ENCODE data around the gene AKR1C8.
A peak's percentile ranks its signal among the peaks of the same experiment; 100 is the strongest.
"Not testable (repeated sequence)": the region's sequence is repeated elsewhere in the genome, so short reads cannot be mapped to it uniquely, and the experiment has no call there.

AKR1C8 gene

DNA sequence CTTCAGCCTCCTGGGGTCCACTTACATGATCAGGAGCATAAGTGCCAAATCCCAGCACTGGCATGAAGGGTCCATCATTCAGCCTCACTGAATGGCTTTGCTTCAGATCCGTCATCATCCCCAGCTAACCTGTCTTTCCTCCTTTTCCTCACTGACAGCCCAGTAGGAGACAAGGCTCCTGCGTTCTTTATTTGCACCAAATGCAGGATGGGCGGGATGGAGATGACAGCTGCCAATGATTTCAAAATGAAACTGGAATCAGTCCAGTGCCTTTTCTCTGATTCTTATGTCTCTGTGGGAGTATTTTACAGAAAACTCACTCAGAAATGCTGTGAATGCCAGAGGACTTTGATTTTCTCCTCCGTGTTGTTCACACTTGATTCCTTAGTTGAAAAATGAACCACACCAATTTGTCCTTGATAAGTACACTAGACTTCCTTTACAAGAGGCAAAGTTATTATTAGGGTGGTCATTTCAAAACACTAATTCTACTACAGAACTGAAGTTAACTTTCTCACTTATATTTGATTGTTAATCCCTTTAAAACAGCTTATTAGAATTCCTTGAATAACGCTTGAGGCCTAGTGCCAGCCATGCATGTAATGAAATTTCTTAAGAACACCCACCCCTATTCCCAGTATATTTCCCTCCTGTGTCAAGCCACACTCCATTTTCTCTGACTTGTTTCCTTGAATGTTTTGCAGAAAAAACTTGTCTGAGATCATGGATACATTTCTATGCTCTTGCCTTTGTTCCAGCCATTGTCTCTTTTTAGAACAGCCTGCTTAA is at the start of gene AKR1C8:
Gene AKR1C8 (minus strand): TSS at position 164 of the 789 bp plus-strand sequence. CDS start 46 bp downstream, at position 118.
- no peak within 1 kb of the TSS for H3K27ac Mint-ChIP-seq
- no peaks in the 10 kb centered on the region for H3K36me3 Mint-ChIP-seq (ENCODE audit: low read depth)
- H3K4me3 Mint-ChIP-seq = no peak within 1 kb of the TSS
- no peaks in the 10 kb centered on the region for H3K4me1 Mint-ChIP-seq (ENCODE audit: low read depth)
- H3K27me3 Mint-ChIP-seq = no peaks in the 10 kb centered on the region
- H3K9me3 Mint-ChIP-seq = peaks cover 4% of the 10 kb centered on the region
- intact Hi-C loops (cut with micrococcal nuclease) = no loop called here

DNA sequence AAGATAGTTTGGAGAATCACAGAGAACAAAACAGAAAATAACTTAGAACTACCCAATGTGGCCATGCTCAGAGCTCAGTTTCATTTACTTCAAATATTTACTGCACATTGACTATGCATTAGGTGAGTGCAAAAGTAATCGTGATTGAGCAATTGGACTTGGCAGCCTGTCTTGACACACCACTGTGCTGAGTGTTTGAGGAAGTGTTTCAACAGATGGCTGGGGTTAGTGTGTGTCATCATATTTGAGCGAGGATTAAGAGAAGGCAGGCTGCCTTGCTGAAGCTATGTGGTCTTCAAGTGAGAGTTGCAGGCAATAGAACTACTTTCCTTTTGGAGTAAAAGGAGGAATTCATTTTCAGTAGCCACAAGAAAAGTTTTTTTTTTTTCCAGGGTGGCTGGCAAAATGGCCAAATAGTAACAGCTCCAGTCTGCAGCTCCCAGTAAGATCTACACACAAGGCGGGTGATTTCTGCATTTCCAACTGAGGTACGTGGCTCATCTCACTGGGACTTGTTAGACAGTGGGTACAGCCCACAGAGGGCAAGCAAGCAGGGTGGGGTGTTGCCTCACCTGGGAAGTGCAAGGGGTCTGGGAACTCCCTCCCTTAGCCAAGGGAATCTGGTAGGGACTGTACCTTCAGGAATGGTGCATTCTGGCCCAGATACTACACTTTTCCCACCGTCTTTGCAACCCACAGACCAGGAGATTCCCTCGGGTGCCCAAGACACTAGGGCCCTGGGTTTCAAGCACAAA is 49.3 kb upstream of the AKR1C8 start:
- peaks cover 7% of the 10 kb centered on the region for H3K36me3 Mint-ChIP-seq (ENCODE audit: low read depth)
- H3K4me3 Mint-ChIP-seq = peak overlapping the region; percentile 4
- H3K27me3 Mint-ChIP-seq = no peaks in the 10 kb centered on the region
- peaks cover 18% of the 10 kb centered on the region for H3K9me3 Mint-ChIP-seq
- H3K4me1 Mint-ChIP-seq (ENCODE audit: low read depth) = peaks cover 18% of the 10 kb centered on the region
- intact Hi-C loops (cut with micrococcal nuclease) = no loop called here
- H3K27ac Mint-ChIP-seq = peak overlapping the region; percentile 39

DNA sequence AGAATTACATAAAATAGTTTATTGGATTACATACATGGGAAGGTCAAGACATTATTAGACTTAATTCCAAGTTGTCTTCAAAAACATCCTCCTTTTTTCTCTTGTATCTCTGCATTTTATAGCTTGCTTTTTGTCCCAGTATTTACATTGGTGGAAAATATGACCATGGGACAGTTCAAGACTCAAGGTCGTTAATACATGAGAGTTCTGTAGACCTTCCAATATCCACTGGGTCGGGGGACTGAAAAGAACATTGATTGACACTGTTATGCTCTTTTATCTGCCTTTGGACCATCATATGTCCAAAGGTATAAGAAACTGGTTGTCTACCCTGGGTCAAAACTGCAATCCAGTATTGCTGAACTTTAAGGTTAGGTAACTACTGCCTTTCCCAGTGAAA is 48.4 kb upstream of the AKR1C8 start:
- intact Hi-C loops (cut with micrococcal nuclease) = no loop called here
- H3K4me1 Mint-ChIP-seq (ENCODE audit: low read depth) = peaks cover 18% of the 10 kb centered on the region
- H3K9me3 Mint-ChIP-seq = peaks cover 18% of the 10 kb centered on the region
- no peaks in the 10 kb centered on the region for H3K27me3 Mint-ChIP-seq
- H3K36me3 Mint-ChIP-seq (ENCODE audit: low read depth) = peaks cover 7% of the 10 kb centered on the region
- H3K27ac Mint-ChIP-seq = no peak overlapping the region
- no peak overlapping the region for H3K4me3 Mint-ChIP-seq

DNA sequence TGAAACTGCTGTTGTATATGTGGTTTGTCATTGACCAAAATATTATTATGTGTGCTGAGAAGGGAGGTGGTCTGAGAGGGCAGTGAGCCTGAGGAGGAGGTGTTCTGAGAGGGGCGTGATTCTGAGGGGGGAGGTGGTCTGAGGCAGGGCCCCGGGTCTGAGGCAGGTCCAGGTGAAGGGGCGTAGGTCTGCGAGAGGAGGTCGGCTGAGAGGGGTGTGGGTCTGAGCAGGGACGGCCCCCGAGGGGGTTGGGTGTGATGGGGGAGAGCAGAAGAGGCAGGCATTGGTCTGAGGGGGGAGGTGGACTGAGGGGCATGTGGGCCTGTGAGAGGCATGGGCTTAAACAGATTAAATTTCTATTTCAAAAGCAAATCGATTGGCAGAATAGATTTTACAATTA is 44.1 kb upstream of the AKR1C8 start:
- H3K27me3 Mint-ChIP-seq = no peaks in the 10 kb centered on the region
- no peak overlapping the region for H3K27ac Mint-ChIP-seq
- H3K9me3 Mint-ChIP-seq = peaks cover 11% of the 10 kb centered on the region
- peaks cover 2% of the 10 kb centered on the region for H3K4me1 Mint-ChIP-seq (ENCODE audit: low read depth)
- no peaks in the 10 kb centered on the region for H3K36me3 Mint-ChIP-seq (ENCODE audit: low read depth)
- intact Hi-C loops (cut with micrococcal nuclease) = no loop called here
- H3K4me3 Mint-ChIP-seq = no peak overlapping the region

DNA sequence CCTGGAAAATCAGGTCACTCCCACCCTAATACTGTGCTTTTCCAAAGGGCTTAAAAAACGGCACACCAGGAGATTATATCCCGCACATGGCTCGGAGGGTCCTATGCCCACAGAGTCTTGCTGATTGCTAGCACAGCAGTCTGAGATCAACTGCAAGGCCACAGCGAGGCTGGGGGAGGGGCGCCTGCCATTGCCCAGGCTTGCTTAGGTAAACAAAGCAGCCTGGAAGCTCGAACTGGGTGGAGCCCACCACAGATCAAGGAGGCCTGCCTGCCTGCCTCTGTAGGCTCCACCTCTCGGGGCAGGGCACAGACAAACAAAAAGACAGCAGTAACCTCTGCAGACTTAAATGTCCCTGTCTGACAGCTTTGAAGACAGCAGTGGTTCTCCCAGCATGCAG is 38.0 kb upstream of the AKR1C8 start:
- H3K4me1 Mint-ChIP-seq (ENCODE audit: low read depth); intact Hi-C loops (cut with micrococcal nuclease); H3K27ac Mint-ChIP-seq; H3K36me3 Mint-ChIP-seq (ENCODE audit: low read depth); H3K27me3 Mint-ChIP-seq; H3K4me3 Mint-ChIP-seq: not testable (repeated sequence)
- peaks cover 25% of the 10 kb centered on the region for H3K9me3 Mint-ChIP-seq

DNA sequence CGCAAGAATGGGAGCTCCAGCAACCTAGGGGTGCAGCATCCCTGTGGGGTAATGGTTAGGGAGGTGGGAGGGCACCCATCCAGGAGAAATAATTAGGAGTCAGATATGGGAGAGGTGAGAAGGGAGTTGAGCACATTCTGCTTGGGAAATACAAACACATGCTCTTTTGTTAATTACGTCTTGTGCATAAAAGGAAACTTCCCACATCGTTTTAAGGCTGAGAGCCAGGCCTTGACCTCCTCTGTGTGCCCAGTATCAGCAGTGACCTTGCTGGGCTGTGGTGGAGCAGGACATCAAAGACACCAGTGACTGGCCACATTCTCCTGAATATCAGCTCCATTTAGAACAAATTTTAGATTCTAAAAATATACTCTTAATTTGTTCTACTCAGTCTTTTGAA is 34.3 kb upstream of the AKR1C8 start:
- no peaks in the 10 kb centered on the region for H3K36me3 Mint-ChIP-seq (ENCODE audit: low read depth)
- no peak overlapping the region for H3K27ac Mint-ChIP-seq
- H3K4me1 Mint-ChIP-seq (ENCODE audit: low read depth) = no peaks in the 10 kb centered on the region
- H3K4me3 Mint-ChIP-seq = no peak overlapping the region
- intact Hi-C loops (cut with micrococcal nuclease) = no loop called here
- peaks cover 25% of the 10 kb centered on the region for H3K9me3 Mint-ChIP-seq
- no peaks in the 10 kb centered on the region for H3K27me3 Mint-ChIP-seq

DNA sequence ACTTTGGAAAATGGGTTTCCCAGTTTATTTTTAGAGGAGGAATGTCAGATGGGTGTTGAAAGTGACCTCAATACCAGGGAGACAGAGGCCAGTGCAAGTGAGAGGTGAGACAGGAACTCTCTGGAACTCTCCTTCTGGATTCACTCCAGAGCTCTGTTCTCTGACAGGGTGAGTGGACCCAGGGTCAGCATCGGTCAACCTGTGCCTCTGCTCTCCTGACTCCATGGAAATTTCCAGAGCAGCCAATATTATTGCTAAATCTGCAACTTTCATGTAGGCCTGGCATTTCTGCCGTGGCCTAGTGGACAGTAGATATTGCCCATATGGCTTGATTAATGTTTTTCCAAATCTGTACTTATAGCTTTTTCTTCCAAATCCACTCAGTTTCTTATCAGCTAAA is 31.9 kb upstream of the AKR1C8 start:
- intact Hi-C loops (cut with micrococcal nuclease) = no loop called here
- no peaks in the 10 kb centered on the region for H3K36me3 Mint-ChIP-seq (ENCODE audit: low read depth)
- no peaks in the 10 kb centered on the region for H3K4me1 Mint-ChIP-seq (ENCODE audit: low read depth)
- no peak overlapping the region for H3K27ac Mint-ChIP-seq
- H3K9me3 Mint-ChIP-seq = peaks cover 10% of the 10 kb centered on the region
- H3K4me3 Mint-ChIP-seq = no peak overlapping the region
- no peaks in the 10 kb centered on the region for H3K27me3 Mint-ChIP-seq

DNA sequence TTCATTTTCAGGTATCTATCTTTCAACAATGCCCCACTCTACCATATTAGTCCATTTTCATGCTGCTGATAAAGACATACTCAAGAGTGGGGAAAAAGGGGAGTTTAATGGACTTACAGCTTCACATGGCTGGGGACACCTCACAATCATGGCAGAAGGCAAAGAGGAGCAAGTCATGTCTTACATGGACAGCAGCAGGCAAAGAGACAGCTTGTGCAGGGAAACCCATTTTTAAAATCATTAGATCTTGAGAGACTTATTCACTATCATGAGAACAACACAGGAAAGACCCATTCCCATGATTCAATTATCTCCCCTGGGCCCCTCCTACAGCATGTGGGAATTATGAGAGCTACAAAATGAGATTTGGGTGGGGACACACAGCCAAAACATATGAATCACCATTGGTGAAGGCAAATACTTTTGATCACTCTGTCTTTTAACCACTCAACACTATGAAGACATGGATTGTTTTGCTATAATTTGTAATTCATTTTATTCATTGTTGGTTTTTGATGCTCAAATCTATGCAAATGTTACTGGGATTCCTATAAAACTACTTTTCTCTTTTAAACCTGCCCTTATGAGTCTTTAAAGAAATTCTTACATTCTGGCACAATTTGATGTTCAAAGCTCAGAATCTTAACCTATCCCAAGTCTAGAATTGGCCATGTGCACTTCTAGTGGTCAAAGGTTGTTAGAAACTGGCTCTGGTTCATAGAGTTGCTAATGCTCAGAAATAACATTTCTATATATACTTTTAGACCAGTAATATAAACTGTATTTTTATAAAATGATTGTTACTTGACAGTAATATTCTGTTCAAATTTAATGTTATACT is 27.0 kb upstream of the AKR1C8 start:
- H3K27ac Mint-ChIP-seq = no peak overlapping the region
- no peaks in the 10 kb centered on the region for H3K27me3 Mint-ChIP-seq
- H3K4me1 Mint-ChIP-seq (ENCODE audit: low read depth) = no peaks in the 10 kb centered on the region
- no peak overlapping the region for H3K4me3 Mint-ChIP-seq
- peaks cover 25% of the 10 kb centered on the region for H3K9me3 Mint-ChIP-seq
- no peaks in the 10 kb centered on the region for H3K36me3 Mint-ChIP-seq (ENCODE audit: low read depth)
- intact Hi-C loops (cut with micrococcal nuclease) = no loop called here

DNA sequence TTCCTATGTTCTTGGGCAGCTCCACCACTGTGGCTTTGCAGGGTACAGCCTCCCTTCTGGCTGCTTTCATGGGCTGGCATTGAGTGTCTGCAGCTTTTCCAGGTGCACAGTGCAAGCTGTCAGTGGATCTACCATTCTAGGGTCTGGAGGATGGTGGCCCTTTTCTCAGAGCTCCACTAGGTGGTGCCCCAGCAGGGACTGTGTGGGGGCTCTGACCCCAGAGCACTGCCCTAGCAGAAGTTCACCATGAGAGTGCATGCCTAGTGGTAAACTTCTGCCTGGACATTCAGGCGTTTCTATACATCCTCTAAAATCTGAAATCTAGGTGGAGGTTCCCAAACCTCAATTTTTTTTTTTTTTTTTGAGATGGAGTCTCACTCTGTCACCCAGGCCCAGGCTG is 25.3 kb upstream of the AKR1C8 start:
- H3K4me1 Mint-ChIP-seq (ENCODE audit: low read depth); H3K36me3 Mint-ChIP-seq (ENCODE audit: low read depth); H3K27ac Mint-ChIP-seq; H3K27me3 Mint-ChIP-seq; H3K4me3 Mint-ChIP-seq; intact Hi-C loops (cut with micrococcal nuclease): not testable (repeated sequence)
- H3K9me3 Mint-ChIP-seq = peaks cover 33% of the 10 kb centered on the region

DNA sequence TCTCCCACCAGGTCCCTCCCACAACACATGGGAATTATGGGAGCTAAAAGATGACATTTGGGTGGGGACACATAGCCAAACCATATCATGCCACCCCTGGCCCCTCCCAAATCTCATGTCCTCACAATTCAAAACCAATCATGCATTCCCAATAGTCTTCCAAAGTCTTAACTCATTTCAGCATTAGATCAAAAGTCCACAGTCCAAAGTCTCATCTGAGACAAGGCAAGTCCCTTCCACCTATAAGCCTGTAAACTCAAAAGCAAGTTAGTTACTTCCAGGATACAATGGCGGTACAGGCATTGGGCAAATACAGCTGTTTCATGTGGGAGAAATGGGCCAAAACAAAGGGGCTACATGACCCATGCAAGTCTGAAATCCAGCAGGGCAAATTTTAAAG is 24.8 kb upstream of the AKR1C8 start:
- H3K27me3 Mint-ChIP-seq; H3K27ac Mint-ChIP-seq; intact Hi-C loops (cut with micrococcal nuclease); H3K36me3 Mint-ChIP-seq (ENCODE audit: low read depth); H3K4me3 Mint-ChIP-seq; H3K4me1 Mint-ChIP-seq (ENCODE audit: low read depth): not testable (repeated sequence)
- H3K9me3 Mint-ChIP-seq = peaks cover 34% of the 10 kb centered on the region

DNA sequence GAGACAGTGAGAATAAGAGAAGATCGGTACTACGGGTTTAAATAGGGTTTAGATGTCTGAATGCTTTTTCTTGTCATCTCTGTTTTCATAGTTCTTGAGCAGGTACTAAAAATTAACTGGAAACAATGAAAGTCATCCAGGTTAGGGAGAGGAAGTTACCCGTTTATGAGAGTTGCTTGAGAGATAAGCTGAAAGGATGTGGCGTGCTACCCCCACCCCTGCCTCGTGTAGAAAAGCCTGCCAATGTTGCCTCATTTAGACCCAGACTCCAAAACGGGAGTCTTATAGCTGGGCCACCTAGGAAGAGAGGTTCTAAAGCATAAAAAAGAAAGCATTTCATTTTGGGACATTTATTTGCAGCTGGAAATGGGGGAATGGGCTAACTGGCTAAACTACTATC is 21.8 kb upstream of the AKR1C8 start:
- Mint-ChIP-seq H3K36me3 (ENCODE audit: low read depth) (no peaks in the 10 kb centered on the region), H3K9me3 (peaks cover 47% of the 10 kb centered on the region), H3K27me3 (peaks cover 2% of the 10 kb centered on the region), H3K4me3 (no peak overlapping the region), H3K27ac (no peak overlapping the region), H3K4me1 (ENCODE audit: low read depth) (no peaks in the 10 kb centered on the region)
- intact Hi-C loops (cut with micrococcal nuclease) = no loop called here

DNA sequence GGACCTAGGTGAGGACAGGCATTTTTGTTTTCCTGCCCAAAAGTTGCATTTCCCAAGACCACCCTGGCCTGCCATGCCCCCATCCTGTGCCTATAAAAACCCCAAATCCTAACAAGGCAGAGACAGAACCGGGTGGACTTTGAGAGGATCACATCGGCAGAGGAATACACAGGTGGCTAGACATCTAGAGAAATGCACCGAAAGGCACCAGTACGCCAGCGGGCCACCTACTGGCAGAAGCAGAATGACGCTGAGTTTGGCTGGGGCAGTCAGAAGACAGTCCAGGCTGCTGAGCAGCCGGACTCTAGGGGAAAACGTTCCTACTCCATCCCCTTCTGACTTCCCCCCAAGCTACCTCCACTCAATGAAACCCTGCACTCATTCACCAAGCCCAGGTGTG is 14.4 kb upstream of the AKR1C8 start:
- Mint-ChIP-seq H3K4me3 (no peak overlapping the region), H3K27ac (no peak overlapping the region), H3K9me3 (peaks cover 23% of the 10 kb centered on the region), H3K36me3 (ENCODE audit: low read depth) (no peaks in the 10 kb centered on the region), H3K27me3 (peaks cover 2% of the 10 kb centered on the region), H3K4me1 (ENCODE audit: low read depth) (no peaks in the 10 kb centered on the region)
- intact Hi-C loops (cut with micrococcal nuclease) = no loop called here

DNA sequence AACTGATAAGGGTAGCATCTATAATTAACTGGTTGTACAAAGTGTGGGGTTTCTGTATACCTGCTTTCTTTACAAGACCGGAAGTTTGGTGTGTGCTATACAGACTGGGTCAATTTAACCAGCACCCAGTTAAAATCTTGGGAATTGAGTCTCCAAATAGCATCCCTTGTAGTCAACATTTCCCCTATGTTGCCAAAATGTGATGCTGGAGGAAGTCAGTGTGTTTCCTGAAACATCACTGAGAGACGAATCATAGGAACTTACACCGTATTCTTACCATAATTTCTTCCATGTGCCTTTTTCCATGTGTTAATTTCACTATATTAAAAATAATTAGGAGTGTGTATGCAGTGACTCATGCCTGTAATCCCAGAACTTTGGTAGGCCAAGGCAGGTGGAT is 13.4 kb upstream of the AKR1C8 start:
- Mint-ChIP-seq H3K4me3 (no peak overlapping the region), H3K4me1 (ENCODE audit: low read depth) (no peaks in the 10 kb centered on the region), H3K9me3 (peaks cover 20% of the 10 kb centered on the region), H3K36me3 (ENCODE audit: low read depth) (no peaks in the 10 kb centered on the region), H3K27me3 (peaks cover 1% of the 10 kb centered on the region), H3K27ac (no peak overlapping the region)
- intact Hi-C loops (cut with micrococcal nuclease) = no loop called here

DNA sequence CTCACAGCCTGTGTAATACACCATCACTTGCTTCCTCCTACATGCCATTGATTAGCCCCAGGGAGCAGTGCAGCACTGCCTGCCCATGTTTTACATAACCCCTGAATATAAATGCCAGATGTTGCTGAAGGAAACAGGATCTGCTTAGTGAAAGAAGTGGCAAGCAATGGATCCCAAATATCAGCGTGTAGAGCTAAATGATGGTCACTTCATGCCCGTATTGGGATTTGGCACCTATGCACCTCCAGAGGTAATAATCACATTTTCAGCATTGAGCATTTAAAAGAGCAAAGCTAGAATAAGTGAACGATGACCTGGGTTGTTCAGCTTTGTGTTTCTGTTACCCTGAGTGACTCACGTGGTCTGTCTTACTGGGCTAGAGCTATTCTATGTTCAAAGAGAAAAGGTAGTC is 11.8 kb upstream of the AKR1C8 start, which contains the start of gene AKR1C4:
Gene AKR1C4 (plus strand): TSS at position 136 of the 412 bp plus-strand sequence. CDS start 31 bp downstream, at position 167.
- Mint-ChIP-seq H3K27me3 (no peaks in the 10 kb centered on the region), H3K9me3 (peaks cover 8% of the 10 kb centered on the region), H3K36me3 (ENCODE audit: low read depth) (no peaks in the 10 kb centered on the region), H3K4me1 (ENCODE audit: low read depth) (no peaks in the 10 kb centered on the region), H3K4me3 (no peak within 1 kb of the TSS), H3K27ac (no peak within 1 kb of the TSS)
- intact Hi-C loops (cut with micrococcal nuclease) = no loop called here
